ENCODE measurements around the gene PEAK1.
"Not testable (repeated sequence)": the region's sequence is repeated elsewhere in the genome, so short reads cannot be mapped to it uniquely, and the experiment has no call there.

PEAK1 gene

GRCh38 chr15:77171221-77171967 is 248.5 kb downstream of the PEAK1 start:
- DNase-seq = no peak

- DNase-seq = no peak
Measured at GRCh38 chr15:77168616-77169015, 251.3 kb downstream of the PEAK1 start.

GRCh38 chr15:77168141-77168540 is 251.8 kb downstream of the PEAK1 start:
- no peak for DNase-seq

- DNase-seq = no peak
Measured at GRCh38 chr15:77167406-77167805, 252.5 kb downstream of the PEAK1 start.

GRCh38 chr15:77163781-77164384 is 256.0 kb downstream of the PEAK1 start:
- DNase-seq = no peak

- no peak for DNase-seq
Measured at GRCh38 chr15:77162872-77163633, 256.9 kb downstream of the PEAK1 start.

- DNase-seq = no peak
Measured at GRCh38 chr15:77160562-77161478, 259.1 kb downstream of the PEAK1 start.

- not testable (repeated sequence) for DNase-seq
Measured at GRCh38 chr15:77156000-77156399, 263.9 kb downstream of the PEAK1 start.

GRCh38 chr15:77148191-77148590 is 271.7 kb downstream of the PEAK1 start:
- DNase-seq = no peak

- no peak for DNase-seq
Measured at GRCh38 chr15:77145370-77145769, 274.5 kb downstream of the PEAK1 start.

GRCh38 chr15:77144492-77145070 is 275.3 kb downstream of the PEAK1 start:
- DNase-seq = no peak

GRCh38 chr15:77144026-77144425 is 275.9 kb downstream of the PEAK1 start:
- no peak for DNase-seq

- no peak for DNase-seq
Measured at GRCh38 chr15:77143616-77144015, 276.3 kb downstream of the PEAK1 start.

- DNase-seq = no peak
Measured at GRCh38 chr15:77143191-77143590, 276.7 kb downstream of the PEAK1 start.

- no peak for DNase-seq
Measured at GRCh38 chr15:77140220-77140619, 279.7 kb downstream of the PEAK1 start.

- DNase-seq = no peak
Measured at GRCh38 chr15:77139312-77139711, 280.6 kb downstream of the PEAK1 start.

- DNase-seq = no peak
Measured at GRCh38 chr15:77138167-77138522, 281.8 kb downstream of the PEAK1 start.

GRCh38 chr15:77135181-77135580 is 284.7 kb downstream of the PEAK1 start:
- no peak for DNase-seq

- DNase-seq = no peak
Measured at GRCh38 chr15:77130315-77130930, 289.5 kb downstream of the PEAK1 start.

- DNase-seq = no peak
Measured at GRCh38 chr15:77127626-77128025, 292.3 kb downstream of the PEAK1 start.

- DNase-seq = no peak
Measured at GRCh38 chr15:77126529-77127326, 293.2 kb downstream of the PEAK1 start.

Data from NCI-H510A treated with DMSO at 0.1 percent for 48 hours (cell line).